Spinal cord (tissue), 10 donors: Measurements from ENCODE around the gene DMD. TPM values are rescaled to one million over a fixed set of nuclear protein-coding genes. Genes with fewer than 3 reads are reported as not detected.
A peak's percentile ranks its signal among the peaks of the same experiment; 100 is the strongest.
"Not testable (repeated sequence)": the region's sequence is repeated elsewhere in the genome, so short reads cannot be mapped to it uniquely, and the experiment has no call there.

Experiments used
- DNase-seq, 6 donors: peaks; one replicate each; pipeline versions ENCODE4 v3.0.0 to v3.0.0-alpha.2; 2013 to 2015; ENCODE audit warnings: low spot score in 6 of 6, low read depth in 4 of 6
- H3K27ac ChIP-seq: one replicate; pipeline ENCODE4 v1.5.1; 2013; ENCODE audit warnings: low read depth, low read length, control low read depth
- H3K27me3 ChIP-seq: one replicate; pipeline ENCODE4 v1.6.1; 2013; ENCODE audit warnings: low read length; ENCODE audit not compliant: control insufficient read depth, insufficient read depth
- H3K36me3 ChIP-seq: one replicate; pipeline ENCODE4 v1.6.1; 2013; ENCODE audit warnings: low read length; ENCODE audit not compliant: control insufficient read depth, insufficient read depth
- H3K4me1 ChIP-seq: one replicate; pipeline ENCODE4 v1.6.1; 2013; ENCODE audit warnings: low read length; ENCODE audit not compliant: control insufficient read depth, insufficient read depth
- H3K4me3 ChIP-seq: one replicate; pipeline ENCODE4 v1.5.1; 2013; ENCODE audit warnings: low read depth, low read length, control low read depth
- H3K9me3 ChIP-seq: one replicate; pipeline ENCODE4 v1.6.1; 2013; ENCODE audit warnings: low read length; ENCODE audit not compliant: control insufficient read depth, insufficient read depth
- WGBS: methylation state at CpG from one replicate; pipeline ENCODE4 v1.1.5; 2013; ENCODE audit warnings: missing lambda C conversion rate; ENCODE audit not compliant: insufficient coverage; 5-methylcytosine and 5-hydroxymethylcytosine counted together
- polyA plus RNA-seq, 2 donors: library from polyadenylated mRNA; unstranded; fragments of 120-200 nt; gene quantifications; one replicate each; pipeline ENCODE4 v1.2.1, GENCODE V29; 2013; ENCODE audit not compliant: insufficient read length in 2 of 2
- total RNA-seq, 2 donors: library from RNA; depleted of rRNA in 1 of 2; stranded (reverse); fragments of 120-200 nt in 1 of 2; fragments of >200 nt in 1 of 2; gene quantifications; one replicate each; pipeline versions ENCODE4 v1.2.3 to v1.2.4, GENCODE V29; 2013 to 2014
- donor health status: healthy.

DMD gene
- total and polyA plus RNA-seq, 4 donors: 28.4 to 112 (median 41.9) TPM

DNA sequence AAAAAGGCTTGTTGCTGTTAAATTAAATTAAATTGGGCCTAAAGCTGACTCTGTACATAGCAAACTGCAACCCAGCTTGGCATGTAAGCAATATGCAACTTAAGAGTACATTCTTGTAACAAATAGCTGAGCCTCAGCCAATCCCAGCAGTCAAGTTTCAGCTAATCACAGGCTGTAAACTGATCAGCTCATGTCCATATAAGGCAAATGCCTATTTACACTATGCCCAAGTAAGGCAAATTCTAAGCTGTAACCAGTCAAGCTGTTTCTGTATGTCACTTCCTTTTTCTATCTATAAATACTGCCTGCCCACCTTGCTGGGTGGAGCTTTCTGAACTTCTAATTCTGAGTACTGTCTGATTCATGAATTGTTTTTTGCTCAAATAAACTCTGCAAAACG lies 1710.4 kb downstream of the DMD start:
- no CpG with 5 or more reads among the region's 1 CpG for WGBS
- H3K27ac ChIP-seq: no peak overlapping the region
- no peaks in the 10 kb centered on the region for H3K4me1 ChIP-seq
- no peaks in the 10 kb centered on the region for H3K36me3 ChIP-seq
- no peaks in the 10 kb centered on the region for H3K27me3 ChIP-seq
- no peaks in the 10 kb centered on the region for H3K9me3 ChIP-seq
- DNase-seq: no peak
- H3K4me3 ChIP-seq: no peak overlapping the region

DNA sequence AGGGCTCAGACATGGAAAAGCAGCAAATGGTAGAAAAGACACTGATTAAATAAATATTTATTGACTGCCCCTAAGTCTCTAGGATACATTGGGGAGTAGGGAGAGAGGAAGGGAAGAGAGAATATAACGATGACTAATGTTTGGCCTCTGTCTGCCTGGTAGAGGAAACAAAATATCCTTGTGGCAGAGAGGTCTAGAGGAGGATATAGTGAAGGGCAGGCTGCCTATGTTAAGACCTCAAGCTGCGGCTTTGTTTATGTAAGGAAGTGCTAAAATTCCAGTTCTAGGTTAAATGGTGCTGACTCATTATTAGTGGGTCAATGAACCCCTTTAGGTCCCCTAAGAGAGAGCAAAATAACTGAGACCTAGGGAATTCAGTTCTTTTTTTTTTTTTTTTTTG lies 1712.2 kb downstream of the DMD start:
- no peaks in the 10 kb centered on the region for H3K4me1 ChIP-seq
- H3K4me3 ChIP-seq: no peak overlapping the region
- DNase-seq: no peak
- no peaks in the 10 kb centered on the region for H3K36me3 ChIP-seq
- H3K27ac ChIP-seq: no peak overlapping the region
- 65% methylated on average over 2 of the region's 2 CpGs for WGBS
- no peaks in the 10 kb centered on the region for H3K9me3 ChIP-seq
- no peaks in the 10 kb centered on the region for H3K27me3 ChIP-seq

- WGBS: 88% methylated on average over 1 of the region's 3 CpGs
- no peak for DNase-seq
- Histone ChIP-seq H3K4me3 (no peak overlapping the region), H3K36me3 (no peaks in the 10 kb centered on the region), H3K27me3 (no peaks in the 10 kb centered on the region), H3K9me3 (no peaks in the 10 kb centered on the region), H3K27ac (peak overlapping the region; percentile 73), H3K4me1 (no peaks in the 10 kb centered on the region)
Observed at GRCh38 chrX:31497086-31497485, 1714.3 kb downstream of the DMD start.

- H3K27me3 ChIP-seq: no peaks in the 10 kb centered on the region
- no peaks in the 10 kb centered on the region for H3K4me1 ChIP-seq
- no peaks in the 10 kb centered on the region for H3K36me3 ChIP-seq
- no peak overlapping the region for H3K27ac ChIP-seq
- no peak for DNase-seq
- WGBS: 80% methylated on average over 1 of the region's 3 CpGs
- H3K9me3 ChIP-seq: peaks cover 1% of the 10 kb centered on the region
- H3K4me3 ChIP-seq: no peak overlapping the region
Observed at GRCh38 chrX:31487951-31488350, 1723.4 kb downstream of the DMD start.

GRCh38 chrX:31483336-31483735 lies 1728.0 kb downstream of the DMD start:
- no peak overlapping the region for H3K4me3 ChIP-seq
- H3K36me3 ChIP-seq: no peaks in the 10 kb centered on the region
- DNase-seq: no peak
- H3K9me3 ChIP-seq: no peaks in the 10 kb centered on the region
- no peak overlapping the region for H3K27ac ChIP-seq
- peaks cover 2% of the 10 kb centered on the region for H3K27me3 ChIP-seq
- H3K4me1 ChIP-seq: no peaks in the 10 kb centered on the region
- no CpG with 5 or more reads among the region's 5 CpGs for WGBS

DNA sequence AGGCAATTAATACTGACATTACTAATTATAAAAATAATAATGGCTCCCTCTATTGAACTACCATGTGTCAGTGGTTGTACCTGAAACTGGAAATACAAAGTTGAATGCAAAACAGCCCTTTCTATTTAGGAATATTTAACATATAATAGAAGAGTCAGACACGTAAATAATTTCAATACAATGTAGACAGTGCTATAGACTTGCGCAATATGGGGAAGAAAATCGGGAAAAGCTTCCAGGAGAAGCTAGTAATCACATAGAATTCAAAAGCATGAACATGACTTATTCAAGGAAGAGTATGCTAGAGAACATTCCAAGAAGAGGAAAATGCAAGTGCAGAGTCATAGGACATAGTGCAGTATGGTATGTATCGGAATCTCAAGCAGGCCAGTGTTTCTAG lies 1730.7 kb downstream of the DMD start:
- DNase-seq: no peak

GRCh38 chrX:31471229-31471628 lies 1740.1 kb downstream of the DMD start:
- 91% methylated on average over 9 of the region's 11 CpGs for WGBS
- no peak overlapping the region for H3K27ac ChIP-seq
- no peak for DNase-seq
- H3K27me3 ChIP-seq: no peaks in the 10 kb centered on the region
- no peaks in the 10 kb centered on the region for H3K36me3 ChIP-seq
- H3K9me3 ChIP-seq: no peaks in the 10 kb centered on the region
- H3K4me1 ChIP-seq: no peaks in the 10 kb centered on the region
- H3K4me3 ChIP-seq: no peak overlapping the region

More for the DNA sequence above, 1730.7 kb downstream of the DMD start:
- Histone ChIP-seq H3K27me3 (peaks cover 2% of the 10 kb centered on the region), H3K36me3 (no peaks in the 10 kb centered on the region), H3K27ac (no peak overlapping the region), H3K4me1 (no peaks in the 10 kb centered on the region), H3K9me3 (no peaks in the 10 kb centered on the region), H3K4me3 (no peak overlapping the region)
- WGBS: 80% methylated on average over 1 of the region's 4 CpGs

GRCh38 chrX:31470753-31471152 lies 1740.6 kb downstream of the DMD start:
- not testable (repeated sequence) for H3K27me3 ChIP-seq, DNase-seq, H3K4me3 ChIP-seq, H3K9me3 ChIP-seq, H3K4me1 ChIP-seq, H3K36me3 ChIP-seq, H3K27ac ChIP-seq
- 90% methylated on average over 3 of the region's 7 CpGs for WGBS

DNA sequence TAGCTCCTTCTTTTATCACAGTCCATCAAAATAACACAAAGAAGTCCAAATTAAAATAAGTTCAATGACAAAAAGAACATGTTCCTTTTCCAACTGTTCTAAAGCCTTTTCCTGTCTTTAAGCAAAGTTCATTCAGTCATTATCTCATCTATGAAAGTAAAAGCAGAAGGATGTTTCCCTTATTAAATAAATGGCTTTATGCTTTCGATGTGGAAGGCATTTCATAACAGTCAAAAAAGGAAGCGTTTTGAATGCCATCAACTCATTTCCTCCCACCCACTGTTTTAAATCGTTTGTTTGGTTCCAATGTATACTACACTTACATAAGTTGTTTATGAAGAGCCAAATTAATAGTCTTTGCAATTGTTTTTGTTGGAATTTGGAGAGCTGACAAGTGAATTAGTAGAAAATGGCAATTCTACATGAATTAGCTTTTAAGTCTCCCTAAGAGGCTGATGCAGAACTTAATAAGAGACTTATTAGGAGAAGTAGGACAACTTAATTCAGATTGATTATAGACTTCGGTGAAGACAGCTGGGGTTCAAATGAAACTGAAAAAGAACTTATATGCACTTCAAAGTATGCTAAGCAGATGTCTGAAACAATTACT lies 1746.9 kb downstream of the DMD start:
- DNase-seq: peak in 2 of 6 donors; percentile 6 to 24
- 20% methylated on average over 1 of the region's 4 CpGs for WGBS
- no peaks in the 10 kb centered on the region for H3K36me3 ChIP-seq
- no peaks in the 10 kb centered on the region for H3K9me3 ChIP-seq
- H3K27ac ChIP-seq: no peak overlapping the region
- H3K27me3 ChIP-seq: no peaks in the 10 kb centered on the region
- H3K4me3 ChIP-seq: no peak overlapping the region
- no peaks in the 10 kb centered on the region for H3K4me1 ChIP-seq

GRCh38 chrX:31461266-31461665 lies 1750.1 kb downstream of the DMD start:
- Histone ChIP-seq H3K9me3 (no peaks in the 10 kb centered on the region), H3K4me1 (no peaks in the 10 kb centered on the region), H3K36me3 (no peaks in the 10 kb centered on the region), H3K27me3 (peaks cover 2% of the 10 kb centered on the region), H3K27ac (no peak overlapping the region), H3K4me3 (no peak overlapping the region)
- no peak for DNase-seq
